GM23248 (cell line): ENCODE data around the gene SLC12A9. TPM values are rescaled to one million over a fixed set of nuclear protein-coding genes. Genes with fewer than 3 reads are reported as not detected.

Source experiments
- DNase-seq: peaks from one replicate; pipeline ENCODE4 v3.0.0-alpha.2; 2015
- H2AFZ ChIP-seq: fragments of 200-600 bp; sonication (generic); 2 replicates; pipeline ENCODE4 v1.6.1; 2016; ENCODE audit warnings: antibody characterized with exemption
- H3F3A ChIP-seq: fragments of 200-600 bp; sonication (generic); 2 replicates; pipeline ENCODE4 v1.6.1; 2016; ENCODE audit warnings: mild to moderate bottlenecking, antibody characterized with exemption, mixed run types; ENCODE audit not compliant: insufficient read depth
- H3K27ac ChIP-seq: fragments of 200-600 bp; sonication (generic); 2 replicates; pipeline ENCODE4 v1.5.1; 2016; ENCODE audit warnings: mild to moderate bottlenecking
- H3K27me3 ChIP-seq: fragments of 200-600 bp; sonication (generic); replicated peaks from 2 replicates; pipeline ENCODE4 v1.6.1; 2016; ENCODE audit warnings: mild to moderate bottlenecking; ENCODE audit not compliant: insufficient read depth
- H3K36me3 ChIP-seq: fragments of 200-600 bp; sonication (generic); 2 replicates; pipeline ENCODE4 v1.6.1; 2016; ENCODE audit warnings: low read depth, mild to moderate bottlenecking
- H3K4me1 ChIP-seq: fragments of 200-600 bp; sonication (generic); 2 replicates; pipeline ENCODE4 v1.6.1; 2016; ENCODE audit warnings: mild to moderate bottlenecking; ENCODE audit not compliant: insufficient read depth
- H3K4me2 ChIP-seq: fragments of 200-600 bp; sonication (generic); one replicate; pipeline ENCODE4 v1.6.1; 2016; ENCODE audit warnings: mild to moderate bottlenecking; ENCODE audit not compliant: unreplicated experiment
- H3K4me3 ChIP-seq: fragments of 200-600 bp; sonication (generic); 2 replicates; pipeline ENCODE4 v1.5.1; 2016; ENCODE audit warnings: mild to moderate bottlenecking
- H3K79me2 ChIP-seq: fragments of 200-600 bp; sonication (generic); 2 replicates; pipeline ENCODE4 v1.6.1; 2016; ENCODE audit warnings: mild to moderate bottlenecking; ENCODE audit not compliant: insufficient read depth
- H3K9ac ChIP-seq: fragments of 200-600 bp; sonication (generic); 2 replicates; pipeline ENCODE4 v1.6.1; 2016; ENCODE audit warnings: mild to moderate bottlenecking
- H3K9me2 ChIP-seq: fragments of 200-600 bp; sonication (generic); 2 replicates; pipeline ENCODE4 v1.6.1; 2016; ENCODE audit warnings: mixed run types, mild to moderate bottlenecking, moderate library complexity; ENCODE audit not compliant: insufficient read depth
- H3K9me3 ChIP-seq: fragments of 200-600 bp; sonication (generic); one replicate; pipeline ENCODE4 v1.6.1; 2017; ENCODE audit warnings: low read depth
- H4K20me1 ChIP-seq: fragments of 200-600 bp; sonication (generic); 2 replicates; pipeline ENCODE4 v1.6.0; 2016; ENCODE audit not compliant: insufficient read depth
- EZH2 ChIP-seq: fragments of 200-600 bp; sonication (generic); IDR thresholded peaks from 2 replicates; pipeline ENCODE4 v1.6.1; 2018; ENCODE audit warnings: antibody characterized with exemption, mild to moderate bottlenecking; ENCODE audit not compliant: insufficient read depth, poor library complexity, severe bottlenecking
- EZH2phosphoT487 ChIP-seq: fragments of 200-600 bp; sonication (generic); IDR thresholded peaks from 2 replicates; pipeline ENCODE4 v1.6.1; 2018; ENCODE audit warnings: antibody characterized with exemption, moderate library complexity, mild to moderate bottlenecking, low read depth; ENCODE audit not compliant: insufficient read depth
- WGBS, 2 experiments: methylation state at CpG; one replicate each; pipeline ENCODE4 v1.1.6; 2015 to 2017; ENCODE audit warnings: low lambda C conversion rate in 2 of 2, low coverage in 1 of 2; ENCODE audit errors: missing lambda C conversion rate in 2 of 2; 5-methylcytosine and 5-hydroxymethylcytosine counted together
- in situ Hi-C: fragments of 300-500 bp; cut with MboI; formaldehyde crosslinking; loops from 2 replicates; pipeline ENCODE4 v1.15.0; 2020
- polyA plus RNA-seq: library from polyadenylated mRNA; unstranded; fragments of >200 nt; fragmentation: Nextera tagmentation; extraction: Ambion mirVana; gene quantifications from 2 replicates; pipeline ENCODE4 v1.2.1, GENCODE V29; 2016
- total RNA-seq: library from RNA; depleted of rRNA; stranded (reverse); fragments of >200 nt; shearing (Covaris generic); gene quantifications from 2 replicates; pipeline ENCODE4 v1.2.3, GENCODE V29; 2014

SLC12A9 gene
- total and polyA plus RNA-seq, 2 experiments from 2014 or later, result 6.1 to 16.8 TPM

GRCh38 chr7:100873599-100874299 lies 21.2 kb downstream of the SLC12A9 start:
- whole genome bisulfite sequencing, 2 experiments, result 75 to 82% methylated on average over 10 of the region's 10 CpGs
- TF ChIP-seq EZH2 (no peak), EZH2phosphoT487 (no peak)
- no peaks in the 10 kb centered on the region for H3K9me2 ChIP-seq
- H3K4me1 ChIP-seq, result peaks cover 21% of the 10 kb centered on the region
- peak overlapping the region; percentile 91 for H3K27ac ChIP-seq
- peak overlapping the region; percentile 64 for H2AFZ ChIP-seq
- peak overlapping the region; percentile 92 for H3K4me3 ChIP-seq
- peaks cover 22% of the 10 kb centered on the region for H3F3A ChIP-seq
- H3K9me3 ChIP-seq, result no peaks in the 10 kb centered on the region
- in situ Hi-C loops, result loop anchor here (25.0 kb wide), 1 partner anchor 411 kb away; the partner anchor contains the start of gene SPACDR
- H3K27me3 ChIP-seq, result no peaks in the 10 kb centered on the region
- 0 out of 2 replicates have a peak, but pooled peaks cover 5% of the 10 kb centered on the region for H4K20me1 ChIP-seq
- no peak overlapping the region for H3K4me2 ChIP-seq
- H3K9ac ChIP-seq, result peak overlapping the region; percentile 96
- peaks cover 30% of the 10 kb centered on the region for H3K36me3 ChIP-seq
- DNase-seq, result no peak
- peaks cover 83% of the 10 kb centered on the region for H3K79me2 ChIP-seq

GRCh38 chr7:100874300-100874576 lies 21.7 kb downstream of the SLC12A9 start:
- 39 to 44% methylated on average over 8 of the region's 8 CpGs for WGBS, 2 experiments
- H3F3A ChIP-seq, result peaks cover 22% of the 10 kb centered on the region
- peak overlapping the region; percentile 96 for H3K9ac ChIP-seq
- H3K9me3 ChIP-seq, result no peaks in the 10 kb centered on the region
- no peak for DNase-seq
- 0 out of 2 replicates have a peak, but pooled peaks cover 5% of the 10 kb centered on the region for H4K20me1 ChIP-seq
- H3K36me3 ChIP-seq, result peaks cover 35% of the 10 kb centered on the region
- peaks cover 22% of the 10 kb centered on the region for H3K4me1 ChIP-seq
- H3K27ac ChIP-seq, result peak overlapping the region; percentile 91
- TF ChIP-seq EZH2phosphoT487 (no peak), EZH2 (no peak)
- H2AFZ ChIP-seq, result peak overlapping the region; percentile 64
- peak overlapping the region; percentile 73 for H3K4me2 ChIP-seq
- H3K27me3 ChIP-seq, result no peaks in the 10 kb centered on the region
- peak overlapping the region; percentile 92 for H3K4me3 ChIP-seq
- peaks cover 83% of the 10 kb centered on the region for H3K79me2 ChIP-seq
- in situ Hi-C loops, result loop anchor here (25.0 kb wide), 1 partner anchor 412 kb away; the partner anchor contains the start of gene SPACDR
- H3K9me2 ChIP-seq, result no peaks in the 10 kb centered on the region

- peak within 1 kb of the TSS; percentile 89 for H3K4me2 ChIP-seq
- H3K9ac ChIP-seq, result peak within 1 kb of the TSS; percentile 96
- no peaks in the 10 kb centered on the region for H3K9me2 ChIP-seq
- DNase-seq, result peak; percentile 100
- WGBS, 2 experiments, result 1 to 2% methylated on average over 48 to 77 of the region's 79 CpGs
- no peak for TF ChIP-seq EZH2phosphoT487
- no peak for TF ChIP-seq EZH2
- H3F3A ChIP-seq, result peaks cover 22% of the 10 kb centered on the region
- H3K4me1 ChIP-seq, result peaks cover 25% of the 10 kb centered on the region
- peaks cover 85% of the 10 kb centered on the region for H3K79me2 ChIP-seq
- peaks cover 36% of the 10 kb centered on the region for H3K36me3 ChIP-seq
- 0 out of 2 replicates have a peak, but pooled peaks cover 5% of the 10 kb centered on the region for H4K20me1 ChIP-seq
- in situ Hi-C loops, result loop anchor here (25.0 kb wide), 1 partner anchor 412 kb away; the partner anchor contains the start of gene SPACDR
- H2AFZ ChIP-seq, result peak within 1 kb of the TSS; percentile 75
- peak within 1 kb of the TSS; percentile 92 for H3K4me3 ChIP-seq
- H3K27ac ChIP-seq, result peak within 1 kb of the TSS; percentile 91
- H3K27me3 ChIP-seq, result no peaks in the 10 kb centered on the region
- H3K9me3 ChIP-seq, result no peaks in the 10 kb centered on the region
Measured at GRCh38 chr7:100874577-100875355, 22.3 kb downstream of the SLC12A9 start, which contains the start of gene SRRT. Gene SRRT, plus strand, starts transcription at chr7:100875103. Its CDS starts 488 bp downstream, at chr7:100875591.

- peak; percentile 53 for DNase-seq
Measured at GRCh38 chr7:100875356-100875751, 22.8 kb downstream of the SLC12A9 start.

More at GRCh38 chr7:100875356-100875751, 22.8 kb downstream of the SLC12A9 start:
- Histone ChIP-seq H3K9ac (peak overlapping the region; percentile 96), H3K4me2 (peak overlapping the region; percentile 89), H3K27me3 (no peaks in the 10 kb centered on the region), H3K4me3 (peak overlapping the region; percentile 92), H3K36me3 (peaks cover 36% of the 10 kb centered on the region), H4K20me1 (0 out of 2 replicates have a peak, but pooled peaks cover 5% of the 10 kb centered on the region), H3K4me1 (peaks cover 25% of the 10 kb centered on the region), H3K9me3 (no peaks in the 10 kb centered on the region), H3K9me2 (no peaks in the 10 kb centered on the region), H2AFZ (peak overlapping the region; percentile 75), H3F3A (peaks cover 22% of the 10 kb centered on the region), H3K79me2 (peaks cover 85% of the 10 kb centered on the region), H3K27ac (peak overlapping the region; percentile 91)
- TF ChIP-seq EZH2phosphoT487, result no peak
- TF ChIP-seq EZH2, result no peak
- 0 to 1% methylated on average over 16 to 39 of the region's 39 CpGs for WGBS, 2 experiments
- in situ Hi-C loops, result no loop called here
